Neural progenitor cell (in vitro differentiated cells): ENCODE results near the gene VRK3. TPM values are rescaled to one million over a fixed set of nuclear protein-coding genes. Genes with fewer than 3 reads are reported as not detected.

Experiments used
- DNase-seq: peaks from one replicate; pipeline ENCODE4 v3.0.0-alpha.2; 2016; ENCODE audit warnings: low spot score
- H2AFZ ChIP-seq: fragments of 200-600 bp; sonication (generic); replicated peaks from 2 replicates; pipeline ENCODE4 v1.6.1; 2016; ENCODE audit warnings: antibody characterized with exemption
- H3F3A ChIP-seq: fragments of 200-600 bp; sonication (generic); 2 replicates; pipeline ENCODE4 v1.6.1; 2016; ENCODE audit warnings: antibody characterized with exemption, low read depth
- H3K27ac ChIP-seq: fragments of 200-600 bp; sonication (generic); 2 replicates; pipeline ENCODE4 v1.5.1; 2016; ENCODE audit warnings: mild to moderate bottlenecking
- H3K27me3 ChIP-seq: fragments of 200-600 bp; sonication (generic); 2 replicates; pipeline ENCODE4 v1.6.1; 2016; ENCODE audit warnings: mild to moderate bottlenecking, moderate library complexity
- H3K36me3 ChIP-seq: fragments of 200-600 bp; sonication (generic); 2 replicates; pipeline ENCODE4 v1.5.1; 2016
- H3K4me1 ChIP-seq: fragments of 200-600 bp; sonication (generic); 2 replicates; pipeline ENCODE4 v1.6.1; 2016; ENCODE audit warnings: mixed run types
- H3K4me2 ChIP-seq: fragments of 200-600 bp; sonication (generic); 2 replicates; pipeline ENCODE4 v1.6.1; 2016
- H3K4me3 ChIP-seq: fragments of 200-600 bp; sonication (generic); 2 replicates; pipeline ENCODE4 v1.5.1; 2016
- H3K79me2 ChIP-seq: fragments of 200-600 bp; sonication (generic); 2 replicates; pipeline ENCODE4 v1.6.1; 2016; ENCODE audit warnings: low read depth
- H3K9ac ChIP-seq: fragments of 200-600 bp; sonication (generic); 2 replicates; pipeline ENCODE4 v1.6.1; 2016
- H3K9me3 ChIP-seq: fragments of 200-600 bp; sonication (generic); 2 replicates; pipeline ENCODE4 v1.5.1; 2016; ENCODE audit warnings: low read depth
- H4K20me1 ChIP-seq: fragments of 200-600 bp; sonication (generic); 2 replicates; pipeline ENCODE4 v1.6.1; 2016; ENCODE audit warnings: low read depth
- H3K27ac Mint-ChIP-seq: 3 replicates; pipeline ENCODE4 v1.8.0; 2021; ENCODE audit warnings: mixed read lengths
- H3K27me3 Mint-ChIP-seq: 2 replicates; pipeline ENCODE4 v1.8.0; 2022; ENCODE audit warnings: low read depth, mild to moderate bottlenecking, inconsistent platforms, moderate library complexity, mixed read lengths; ENCODE audit not compliant: insufficient read depth
- H3K36me3 Mint-ChIP-seq: 3 replicates; pipeline ENCODE4 v1.8.0; 2021; ENCODE audit warnings: mixed read lengths
- H3K4me1 Mint-ChIP-seq: 3 replicates; pipeline ENCODE4 v1.8.0; 2021; ENCODE audit warnings: mixed read lengths
- H3K4me3 Mint-ChIP-seq: 3 replicates; pipeline ENCODE4 v1.8.0; 2021; ENCODE audit warnings: mild to moderate bottlenecking, moderate library complexity, mixed read lengths
- H3K9me3 Mint-ChIP-seq: 3 replicates; pipeline ENCODE4 v1.8.0; 2020; ENCODE audit warnings: mixed read lengths
- EZH2 ChIP-seq: fragments of 200-600 bp; sonication (generic); IDR thresholded peaks from 2 replicates; pipeline ENCODE4 v1.6.1; 2017; ENCODE audit warnings: antibody characterized with exemption, mild to moderate bottlenecking, moderate library complexity
- EZH2phosphoT487 ChIP-seq: fragments of 200-600 bp; sonication (generic); IDR thresholded peaks from 2 replicates; pipeline ENCODE4 v1.6.1; 2017; ENCODE audit warnings: antibody characterized with exemption
- total RNA-seq: library from RNA; depleted of rRNA; stranded (reverse); fragments of >200 nt; gene quantifications from 2 replicates; pipeline ENCODE4 v1.2.3, GENCODE V29; 2015; ENCODE audit warnings: low replicate concordance
- TF ChIP-seq, protein P1 (sequence below): fragments of 200-600 bp; sonication (generic); IDR thresholded peaks from 2 replicates; pipeline ENCODE4 v1.5.1; 2017; ENCODE audit warnings: antibody characterized with exemption, mild to moderate bottlenecking

Gene VRK3
- total RNA-seq, 1 donor from 2014 or later = 21.6 TPM

DNA sequence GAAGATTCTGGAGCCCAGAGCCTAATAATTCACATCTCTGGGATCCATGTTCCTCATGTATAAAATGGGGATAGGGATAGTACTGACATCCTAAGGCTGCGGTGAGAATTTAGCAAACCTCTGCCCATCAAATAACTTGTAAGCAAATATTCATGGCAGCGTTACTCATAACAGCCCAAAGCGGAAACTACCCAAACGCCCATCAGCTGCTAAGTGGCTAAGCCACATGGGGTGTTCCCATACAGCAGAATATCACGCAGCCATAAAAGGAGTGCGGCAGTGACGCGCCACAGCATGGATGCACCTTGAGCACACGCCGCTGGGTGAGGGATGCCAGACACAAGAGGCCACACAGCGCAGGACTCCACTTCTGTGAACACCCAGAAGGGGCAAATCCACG is 19.7 kb downstream of the VRK3 start:
- no peaks in the 10 kb centered on the region for H3K4me1 ChIP-seq
- H3K27ac ChIP-seq = no peak overlapping the region
- no peaks in the 10 kb centered on the region for H3K36me3 ChIP-seq
- no peaks in the 10 kb centered on the region for H3K27me3 ChIP-seq
- no peaks in the 10 kb centered on the region for H3K79me2 ChIP-seq
- no peaks in the 10 kb centered on the region for H3F3A ChIP-seq
- H3K4me3 ChIP-seq = no peak overlapping the region
- Mint-ChIP-seq H3K9me3 (no peaks in the 10 kb centered on the region), H3K4me3 (no peak overlapping the region), H3K27me3 (peaks cover 3% of the 10 kb centered on the region), H3K36me3 (peaks cover 12% of the 10 kb centered on the region), H3K4me1 (no peaks in the 10 kb centered on the region), H3K27ac (no peak overlapping the region)
- H3K4me2 ChIP-seq = no peak overlapping the region
- TF ChIP-seq EZH2phosphoT487 = no peak
- TF ChIP-seq, protein P1, sequence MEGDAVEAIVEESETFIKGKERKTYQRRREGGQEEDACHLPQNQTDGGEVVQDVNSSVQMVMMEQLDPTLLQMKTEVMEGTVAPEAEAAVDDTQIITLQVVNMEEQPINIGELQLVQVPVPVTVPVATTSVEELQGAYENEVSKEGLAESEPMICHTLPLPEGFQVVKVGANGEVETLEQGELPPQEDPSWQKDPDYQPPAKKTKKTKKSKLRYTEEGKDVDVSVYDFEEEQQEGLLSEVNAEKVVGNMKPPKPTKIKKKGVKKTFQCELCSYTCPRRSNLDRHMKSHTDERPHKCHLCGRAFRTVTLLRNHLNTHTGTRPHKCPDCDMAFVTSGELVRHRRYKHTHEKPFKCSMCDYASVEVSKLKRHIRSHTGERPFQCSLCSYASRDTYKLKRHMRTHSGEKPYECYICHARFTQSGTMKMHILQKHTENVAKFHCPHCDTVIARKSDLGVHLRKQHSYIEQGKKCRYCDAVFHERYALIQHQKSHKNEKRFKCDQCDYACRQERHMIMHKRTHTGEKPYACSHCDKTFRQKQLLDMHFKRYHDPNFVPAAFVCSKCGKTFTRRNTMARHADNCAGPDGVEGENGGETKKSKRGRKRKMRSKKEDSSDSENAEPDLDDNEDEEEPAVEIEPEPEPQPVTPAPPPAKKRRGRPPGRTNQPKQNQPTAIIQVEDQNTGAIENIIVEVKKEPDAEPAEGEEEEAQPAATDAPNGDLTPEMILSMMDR = no peak
- no peak for TF ChIP-seq EZH2
- H3K9me3 ChIP-seq = no peaks in the 10 kb centered on the region
- no peak for DNase-seq
- H3K9ac ChIP-seq = no peak overlapping the region
- no peaks in the 10 kb centered on the region for H4K20me1 ChIP-seq
- no peak overlapping the region for H2AFZ ChIP-seq

DNA sequence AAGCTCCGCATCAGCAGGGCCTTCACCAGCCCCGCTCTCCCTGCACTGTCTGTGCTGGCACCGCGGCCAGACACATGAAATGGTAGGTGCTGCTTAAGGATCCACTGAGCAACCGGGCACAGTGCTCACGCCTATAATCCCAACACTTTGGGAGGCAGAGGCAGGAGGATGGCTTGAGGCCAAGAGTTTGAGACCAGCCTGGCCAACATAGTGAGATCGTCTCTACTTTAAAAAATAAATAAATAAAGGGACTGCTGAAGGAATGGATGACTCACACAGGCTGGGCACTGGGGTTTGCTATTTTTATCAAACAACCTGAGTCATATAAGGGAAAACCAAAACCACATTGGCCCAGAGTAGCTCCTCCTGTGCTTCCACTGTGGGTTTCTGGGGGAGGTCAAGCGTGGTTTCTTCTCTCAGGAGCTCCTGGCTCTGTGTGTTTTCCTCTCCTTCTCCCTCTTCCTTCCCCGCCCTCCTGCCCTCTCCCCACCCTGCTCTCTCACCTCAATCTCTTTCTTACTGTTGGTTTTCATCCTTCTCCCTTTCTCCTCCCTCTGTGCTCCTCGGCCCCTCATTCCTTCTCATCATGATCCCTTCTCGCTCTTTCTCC is 21.3 kb downstream of the VRK3 start:
- H3K27ac Mint-ChIP-seq = no peak overlapping the region
- Histone ChIP-seq H3K9ac (no peak overlapping the region), H4K20me1 (no peaks in the 10 kb centered on the region)

DNA sequence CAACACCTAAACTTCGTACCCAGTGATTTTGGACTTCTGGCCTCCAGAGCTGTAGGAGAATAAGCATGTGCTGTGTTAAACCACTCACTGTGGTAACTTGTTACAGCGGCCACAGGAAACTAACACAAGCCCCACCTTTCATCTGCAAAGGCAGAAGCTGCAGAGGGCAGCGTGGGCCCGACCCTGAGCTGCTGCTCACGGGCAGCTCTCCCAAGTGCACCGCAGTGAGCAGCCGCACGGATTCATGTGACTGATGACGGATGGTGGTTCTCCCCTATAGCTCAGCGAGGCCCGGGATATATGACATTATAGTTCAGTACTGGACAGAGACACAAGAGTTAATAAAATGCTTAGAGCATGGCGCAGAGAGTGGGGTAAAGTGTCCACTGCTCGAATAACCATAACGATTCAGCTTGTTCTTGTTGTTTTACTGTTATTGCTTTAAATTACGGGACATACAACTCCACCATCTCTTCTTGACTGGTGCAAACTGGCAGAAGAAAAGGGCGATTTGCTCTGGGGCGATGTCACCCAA is 21.9 kb downstream of the VRK3 start:
- no peak for TF ChIP-seq EZH2
- TF ChIP-seq, protein P1 = no peak
- no peak for TF ChIP-seq EZH2phosphoT487
- no peaks in the 10 kb centered on the region for H3K27me3 Mint-ChIP-seq
- Histone ChIP-seq H3K36me3 (no peaks in the 10 kb centered on the region), H2AFZ (no peak overlapping the region), H3K4me3 (no peak overlapping the region), H3K79me2 (no peaks in the 10 kb centered on the region), H3K4me1 (no peaks in the 10 kb centered on the region), H4K20me1 (no peaks in the 10 kb centered on the region), H3K4me2 (no peak overlapping the region), H3F3A (no peaks in the 10 kb centered on the region), H3K27ac (no peak overlapping the region), H3K9ac (no peak overlapping the region), H3K27me3 (no peaks in the 10 kb centered on the region), H3K9me3 (no peaks in the 10 kb centered on the region)
- no peaks in the 10 kb centered on the region for H3K4me1 Mint-ChIP-seq
- H3K36me3 Mint-ChIP-seq = peaks cover 15% of the 10 kb centered on the region
- no peak for DNase-seq
- H3K9me3 Mint-ChIP-seq = no peaks in the 10 kb centered on the region
- no peak overlapping the region for H3K27ac Mint-ChIP-seq
- no peak overlapping the region for H3K4me3 Mint-ChIP-seq

More for the DNA sequence above, 21.3 kb downstream of the VRK3 start:
- Histone ChIP-seq H3K9me3 (no peaks in the 10 kb centered on the region), H3K27ac (no peak overlapping the region), H3K4me2 (no peak overlapping the region), H3K79me2 (no peaks in the 10 kb centered on the region), H3K4me3 (no peak overlapping the region), H3K4me1 (no peaks in the 10 kb centered on the region), H3K36me3 (no peaks in the 10 kb centered on the region), H3K27me3 (no peaks in the 10 kb centered on the region), H2AFZ (no peak overlapping the region), H3F3A (no peaks in the 10 kb centered on the region)
- peaks cover 15% of the 10 kb centered on the region for H3K36me3 Mint-ChIP-seq
- no peaks in the 10 kb centered on the region for H3K9me3 Mint-ChIP-seq
- no peak for DNase-seq
- peaks cover 3% of the 10 kb centered on the region for H3K27me3 Mint-ChIP-seq
- no peak overlapping the region for H3K4me3 Mint-ChIP-seq
- no peaks in the 10 kb centered on the region for H3K4me1 Mint-ChIP-seq
- TF ChIP-seq EZH2 = no peak
- TF ChIP-seq, protein P1 = no peak
- TF ChIP-seq EZH2phosphoT487 = no peak
